EH (cell line): ENCODE measurements around the gene CDH5.

ENCODE experiments used
- DNase-seq: peaks from one replicate; pipeline ENCODE4 v3.0.0-alpha.2; 2015; ENCODE audit warnings: low read depth

CDH5 gene

DNA sequence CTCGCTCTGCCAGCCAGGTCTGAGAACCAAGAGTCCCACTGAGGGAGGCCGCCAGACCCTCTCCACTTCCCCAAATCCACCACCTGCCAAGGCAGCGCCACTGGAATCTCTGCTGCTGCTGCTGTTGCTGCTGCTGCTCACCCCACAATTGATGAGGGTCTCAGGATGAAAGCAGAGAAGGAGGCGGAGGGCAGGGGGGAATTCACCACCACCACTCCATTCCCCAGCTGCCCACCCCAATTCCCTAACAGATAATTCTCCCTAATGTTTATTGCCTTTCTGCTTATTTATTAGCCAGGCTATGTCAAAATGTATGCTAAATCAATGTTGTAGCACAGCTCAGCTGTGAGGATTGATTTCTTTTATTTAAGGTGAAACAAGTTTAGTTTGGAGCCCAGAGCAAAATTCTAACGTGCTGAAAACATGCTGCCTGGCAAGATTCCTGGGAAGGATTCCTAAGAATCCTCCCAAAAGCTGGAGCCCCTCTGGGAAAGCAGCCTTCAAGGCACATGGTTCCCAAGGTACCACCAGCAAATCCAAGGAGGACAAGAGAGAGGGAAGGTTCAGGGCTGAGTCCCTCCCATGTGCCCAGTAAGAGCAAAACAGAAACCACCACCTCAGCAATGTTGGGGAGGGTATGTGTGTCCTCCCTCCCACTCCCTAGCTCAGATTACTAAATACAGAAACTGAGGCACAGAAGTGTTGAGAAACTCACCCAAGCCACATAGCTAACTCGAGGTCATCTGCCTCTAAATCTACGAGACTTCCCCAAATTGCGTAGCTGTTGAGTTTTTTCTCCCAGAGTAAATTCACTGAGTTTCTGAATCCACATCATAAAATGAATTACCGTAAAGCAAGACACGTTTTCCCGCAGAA, 12.2 kb upstream of the CDH5 start:
- DNase-seq, result no peak

DNA sequence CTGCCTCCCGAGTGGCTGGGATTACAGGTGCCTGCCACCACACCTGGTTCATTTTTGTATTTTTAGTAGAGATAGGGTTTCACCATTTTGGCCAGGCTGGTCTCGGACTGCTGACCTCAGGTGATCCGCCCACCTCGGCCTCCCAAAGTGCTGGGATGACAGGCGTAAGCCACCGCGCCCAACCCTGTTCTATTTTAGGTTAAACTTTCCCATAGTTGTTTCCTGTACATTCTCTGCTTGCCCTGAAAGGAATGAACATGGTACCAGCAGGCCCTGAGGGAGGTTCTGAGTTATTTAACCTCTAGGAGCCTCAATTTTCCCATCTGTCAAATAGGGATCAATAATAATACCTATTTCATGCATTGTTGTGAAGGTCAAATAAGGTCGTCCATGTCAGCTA, 11.0 kb upstream of the CDH5 start:
- DNase-seq, result no peak

DNA sequence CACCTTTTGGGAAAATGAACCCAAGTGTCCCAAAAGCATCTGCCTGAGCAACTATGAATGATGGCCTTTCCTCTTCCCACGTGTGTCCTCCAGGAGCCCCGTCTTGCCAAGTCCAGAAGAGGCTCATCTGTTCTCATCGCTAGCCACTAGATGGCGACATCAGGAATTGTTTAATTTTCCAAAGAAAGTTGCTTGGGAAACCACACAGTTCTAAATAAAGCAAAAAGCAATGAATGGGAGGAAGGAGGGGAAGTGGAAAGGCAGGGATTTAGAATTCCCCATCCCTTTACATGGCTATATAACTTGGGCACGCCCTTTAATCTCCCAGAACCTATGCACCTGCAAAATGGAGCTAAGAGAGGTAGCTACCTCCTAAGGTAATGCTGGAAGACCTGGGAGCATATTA, 9.0 kb upstream of the CDH5 start:
- DNase-seq, result peak; percentile 80

DNA sequence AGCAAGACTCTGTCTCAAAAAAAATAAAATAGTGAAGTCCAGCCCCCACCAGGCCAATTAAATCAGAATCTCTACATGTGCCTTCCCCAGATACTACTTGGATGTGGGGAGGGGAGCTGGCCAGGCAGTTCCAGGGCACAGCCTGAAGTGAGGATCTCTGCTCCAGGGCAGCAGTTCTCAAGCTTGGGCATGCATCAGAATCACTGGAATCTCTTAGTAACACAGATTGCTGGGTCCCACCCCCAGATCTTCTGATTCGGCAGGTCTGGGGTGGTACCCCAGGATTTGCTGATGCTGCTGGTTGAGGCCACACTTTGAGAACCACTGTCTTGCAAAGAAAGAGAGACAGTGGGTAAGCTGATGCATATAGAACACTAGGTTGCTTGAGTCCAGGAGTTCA, 8.3 kb upstream of the CDH5 start:
- no peak for DNase-seq

GRCh38 chr16:66359012-66359411, 7.5 kb upstream of the CDH5 start:
- DNase-seq, result peak; percentile 9

DNA sequence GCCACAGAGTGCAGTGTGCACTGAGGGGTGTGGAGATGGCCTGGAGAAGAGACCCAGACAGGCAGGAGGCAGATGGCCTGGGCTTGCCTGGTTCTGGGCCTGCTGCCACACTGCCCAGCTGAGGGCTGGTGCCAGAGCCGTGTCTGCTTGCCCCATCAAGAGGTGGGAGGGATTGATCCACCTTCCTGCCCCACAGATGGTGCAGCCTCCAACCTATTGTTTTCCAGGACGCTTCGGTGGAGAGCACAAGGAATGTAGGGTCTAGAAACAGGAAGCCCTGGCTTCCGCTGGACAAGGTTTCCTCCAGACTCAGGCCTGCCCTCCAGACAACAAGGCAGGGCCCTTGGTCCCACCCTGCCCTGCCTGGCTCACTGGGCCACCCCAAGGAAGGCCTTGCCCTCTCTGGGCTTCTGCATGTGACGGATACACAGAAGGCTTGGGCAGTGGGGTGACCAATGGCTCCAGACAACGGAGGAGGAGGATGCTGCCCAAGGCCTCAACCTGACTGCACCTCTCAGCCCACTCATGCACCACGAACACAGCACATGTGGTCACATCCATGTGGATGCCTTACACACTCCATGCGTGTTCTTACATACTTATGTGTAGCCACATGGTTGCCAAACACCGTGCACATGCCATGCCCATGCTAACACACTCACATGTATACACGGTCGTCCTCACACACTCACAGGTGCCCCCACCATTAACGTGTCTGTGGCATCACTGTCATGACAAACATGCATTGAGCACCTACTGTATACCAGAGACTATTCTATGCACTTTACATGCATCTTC, 6.5 kb upstream of the CDH5 start:
- DNase-seq, result no peak

DNA sequence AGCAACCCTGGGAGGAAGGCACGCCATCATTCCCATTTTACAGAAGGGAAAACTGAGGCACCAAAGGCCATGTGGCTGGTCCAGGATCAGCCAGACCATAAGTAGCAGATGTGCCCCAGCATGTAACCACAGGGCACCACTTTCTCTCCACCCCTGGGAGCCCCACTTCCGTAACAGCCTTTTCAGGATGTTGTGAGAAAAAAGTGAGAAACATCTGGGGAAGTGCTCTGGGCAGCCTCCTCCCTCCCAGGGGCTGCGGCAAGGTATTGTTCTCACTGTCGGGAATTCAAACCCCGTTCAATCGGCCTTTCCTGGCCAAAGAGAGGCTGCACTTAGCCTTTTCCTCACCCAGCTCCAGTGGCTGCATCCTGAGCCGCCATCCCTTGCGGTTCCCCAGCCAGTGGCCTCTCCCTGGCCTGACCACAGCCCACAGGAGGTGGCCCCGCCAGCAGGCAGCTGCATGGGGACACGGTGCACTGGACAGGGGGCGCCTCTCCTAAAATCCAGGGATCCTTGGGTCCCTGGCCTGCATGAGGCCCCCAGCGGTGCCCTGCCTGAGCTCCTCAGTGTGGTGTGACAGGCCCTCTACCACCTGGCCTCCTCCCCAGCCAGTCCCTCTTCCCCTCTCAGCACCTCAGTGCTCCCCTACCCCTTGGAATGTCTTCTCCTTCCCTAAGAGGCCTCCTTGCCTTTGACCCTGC, 5.7 kb upstream of the CDH5 start:
- DNase-seq, result no peak

- DNase-seq, result no peak
These were observed 4.8 kb upstream of the CDH5 start for GRCh38 chr16:66361604-66362135.

DNA sequence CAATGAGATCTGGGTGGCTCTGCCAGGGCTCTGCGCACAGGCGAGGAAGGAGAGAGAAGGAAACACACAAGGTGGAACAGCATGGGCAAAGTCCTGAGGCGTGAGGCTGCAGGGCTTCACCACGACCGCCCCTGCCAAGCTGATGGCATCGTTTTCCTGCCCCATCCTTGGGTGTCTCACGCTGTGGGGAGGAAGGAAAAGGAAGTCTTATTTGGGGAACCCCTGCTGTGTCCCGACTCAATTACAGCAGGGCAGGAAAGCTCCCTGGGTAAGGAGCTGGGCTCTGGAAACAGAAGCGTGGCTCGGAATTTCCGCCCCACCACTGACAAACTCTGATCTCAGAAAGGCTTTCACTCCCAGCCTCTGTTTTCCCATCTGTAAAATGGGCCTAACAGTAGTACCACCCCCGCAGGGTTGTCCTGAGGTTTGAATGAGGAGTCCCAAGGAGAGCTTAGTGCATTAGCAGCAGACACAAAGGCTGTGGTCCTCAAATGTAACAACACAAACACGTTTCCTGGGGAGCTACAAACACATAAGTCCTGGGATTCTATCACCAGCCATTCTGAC, 3.2 kb upstream of the CDH5 start:
- no peak for DNase-seq

DNA sequence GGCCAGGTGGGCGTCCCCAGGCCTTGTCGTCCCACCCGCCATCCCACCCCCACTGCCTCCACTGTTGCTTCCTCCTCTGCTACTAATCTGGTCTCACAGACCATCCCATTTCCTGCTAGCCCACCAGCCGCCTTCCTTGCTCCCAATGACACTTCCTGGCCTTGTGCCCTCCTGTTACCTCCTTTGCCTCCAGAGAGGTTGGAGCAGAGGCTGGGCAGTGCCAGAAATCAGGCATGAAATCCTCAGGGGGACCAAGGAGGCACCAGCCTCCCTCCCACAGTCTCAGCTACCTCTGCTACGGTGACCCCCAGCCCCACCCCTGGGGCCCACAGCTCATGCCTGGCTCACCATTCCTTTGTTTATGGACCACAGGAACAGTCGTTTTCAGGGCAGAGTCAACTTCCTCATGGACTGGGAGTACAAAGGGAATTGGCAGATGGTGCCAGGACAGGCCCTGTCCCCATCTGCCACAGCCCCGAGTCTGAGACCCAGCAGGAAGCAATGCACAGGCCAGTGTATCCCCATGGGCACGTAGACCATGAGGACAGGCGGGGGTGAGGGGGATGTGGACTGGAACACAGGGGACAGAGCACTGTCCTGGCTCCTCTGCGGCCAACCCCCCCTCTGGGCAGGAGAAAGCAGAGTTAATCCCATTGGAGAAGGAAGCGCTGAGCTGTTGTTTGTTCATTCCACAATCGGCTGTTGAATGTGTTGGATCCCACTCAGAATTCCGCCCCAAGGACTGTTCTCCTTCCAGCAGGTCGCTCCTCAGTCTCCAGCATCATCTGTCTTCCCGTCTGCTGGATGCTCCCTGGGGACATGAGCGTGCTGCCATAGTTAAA, 2.2 kb upstream of the CDH5 start:
- peak; percentile 54 for DNase-seq

GRCh38 chr16:66364959-66365306, 1.6 kb upstream of the CDH5 start:
- no peak for DNase-seq

GRCh38 chr16:66365651-66366050, 840 bp upstream of the CDH5 start:
- DNase-seq, result peak; percentile 47

- DNase-seq, result no peak
These were observed 1.7 kb downstream of the CDH5 start for GRCh38 chr16:66367968-66368891.

- no peak for DNase-seq
These were observed 2.6 kb downstream of the CDH5 start for GRCh38 chr16:66369055-66369592.

DNA sequence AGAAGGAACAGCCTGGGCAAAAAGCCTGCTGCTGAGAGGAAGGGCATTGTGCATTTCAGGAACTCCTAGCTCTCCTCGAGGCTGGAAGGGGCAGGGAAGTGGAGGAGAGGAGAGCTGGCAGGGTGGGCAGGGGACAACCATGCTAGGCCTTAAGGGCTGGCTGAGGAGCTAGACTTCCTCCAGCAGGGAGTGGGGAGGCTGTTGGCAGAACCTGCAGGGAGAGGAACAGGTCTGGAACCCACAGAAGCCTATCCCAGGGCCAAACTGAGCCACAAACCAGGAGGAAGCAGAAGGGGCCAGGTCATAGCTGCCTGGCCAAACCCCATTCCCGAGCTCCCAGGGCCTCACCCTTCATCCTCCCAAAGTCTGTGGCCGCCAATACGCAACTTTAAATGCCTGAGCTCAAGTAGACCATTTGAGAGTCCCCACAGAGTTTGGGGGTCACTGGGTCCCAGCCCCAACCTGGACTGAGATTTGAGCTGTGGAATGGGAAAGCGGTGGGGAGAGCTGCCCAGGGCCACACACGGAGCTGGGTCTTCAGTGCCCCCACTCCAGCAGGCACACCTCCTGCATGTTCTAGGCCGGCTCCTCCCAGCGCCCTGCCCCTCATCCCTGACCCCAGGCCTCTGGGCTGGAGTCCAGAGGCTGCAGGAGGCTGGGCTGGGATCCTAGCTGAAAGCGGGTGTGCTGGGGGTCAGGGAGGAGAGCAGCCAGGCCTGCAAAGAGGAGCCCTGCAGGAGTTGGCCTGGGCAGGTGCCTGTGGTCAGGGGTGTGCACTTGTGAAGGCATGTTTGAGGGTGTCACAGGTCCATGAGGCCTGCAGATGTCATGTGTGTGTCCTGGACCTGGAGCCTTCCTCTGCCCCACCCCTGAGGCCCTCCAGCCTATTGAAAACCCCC, 4.5 kb downstream of the CDH5 start:
- no peak for DNase-seq

GRCh38 chr16:66372078-66372897, 5.8 kb downstream of the CDH5 start:
- DNase-seq, result peak; percentile 18

DNA sequence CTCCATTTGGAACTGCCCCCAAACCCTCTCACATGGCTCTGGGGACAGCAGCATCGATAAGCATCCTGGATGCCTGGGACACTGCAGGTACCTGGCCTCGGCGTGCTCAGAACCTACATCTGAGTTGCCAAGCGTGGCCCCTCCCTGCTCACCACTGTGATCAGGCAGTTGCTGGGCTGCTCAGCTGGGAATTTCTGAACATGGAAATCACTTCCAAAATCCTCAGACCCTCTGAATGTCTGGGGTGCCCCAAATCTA, 6.3 kb downstream of the CDH5 start:
- DNase-seq, result no peak

- no peak for DNase-seq
These were observed 7.2 kb downstream of the CDH5 start for GRCh38 chr16:66373667-66374066.
